Globus pallidus (tissue), 1 donor: ENCODE data around the gene ELL.
"Not testable (repeated sequence)": the region's sequence is repeated elsewhere in the genome, so short reads cannot be mapped to it uniquely, and the experiment has no call there.

Source experiments
- DNase-seq: peaks from one replicate; pipeline ENCODE4 v3.0.0-alpha.2; 2015; ENCODE audit warnings: low spot score

ELL gene

GRCh38 chr19:18531485-18531884 is 9.6 kb upstream of the ELL start:
- DNase-seq = no peak

GRCh38 chr19:18529782-18530181 is 7.9 kb upstream of the ELL start:
- no peak for DNase-seq

GRCh38 chr19:18526316-18526715 is 4.4 kb upstream of the ELL start:
- DNase-seq = no peak

- DNase-seq = no peak
Measured at GRCh38 chr19:18523841-18524240, 2.0 kb upstream of the ELL start.

GRCh38 chr19:18522862-18523440 is 1.1 kb upstream of the ELL start:
- DNase-seq = not testable (repeated sequence)

- DNase-seq = peak; percentile 100
Measured at GRCh38 chr19:18522124-18522861, 423 bp upstream of the ELL start.

GRCh38 chr19:18520848-18521691 is 800 bp downstream of the ELL start:
- DNase-seq = no peak

- DNase-seq = no peak
Measured at GRCh38 chr19:18519962-18520847, 1.7 kb downstream of the ELL start.

GRCh38 chr19:18518639-18519038 is 3.2 kb downstream of the ELL start:
- DNase-seq = no peak

- DNase-seq = no peak
Measured at GRCh38 chr19:18517606-18518005, 4.3 kb downstream of the ELL start.

GRCh38 chr19:18515959-18516358 is 5.9 kb downstream of the ELL start:
- no peak for DNase-seq

GRCh38 chr19:18514800-18515682 is 6.8 kb downstream of the ELL start:
- no peak for DNase-seq

GRCh38 chr19:18513868-18514267 is 8.0 kb downstream of the ELL start:
- no peak for DNase-seq

- no peak for DNase-seq
Measured at GRCh38 chr19:18510216-18510615, 11.7 kb downstream of the ELL start.

- no peak for DNase-seq
Measured at GRCh38 chr19:18508585-18508984, 13.3 kb downstream of the ELL start.

- no peak for DNase-seq
Measured at GRCh38 chr19:18507727-18508440, 14.0 kb downstream of the ELL start.

- no peak for DNase-seq
Measured at GRCh38 chr19:18507021-18507726, 14.7 kb downstream of the ELL start.

GRCh38 chr19:18506101-18506930 is 15.6 kb downstream of the ELL start:
- no peak for DNase-seq
